GM08714 (cell line): ENCODE data around the gene FAM124B.
A peak's percentile ranks its signal among the peaks of the same experiment; 100 is the strongest.

Experiments used
- H3K4me3 ChIP-seq: fragments of 200-500 bp; sonication (Bioruptor generic); 2 replicates; pipeline ENCODE4 v1.5.1; 2014; ENCODE audit warnings: mild to moderate bottlenecking, low read length, inconsistent platforms
- ZNF274 ChIP-seq: IDR thresholded peaks from 2 replicates; pipeline ENCODE4 v1.6.1; 2012; ENCODE audit warnings: mild to moderate bottlenecking, low read depth, low read length

The FAM124B gene, protein sequence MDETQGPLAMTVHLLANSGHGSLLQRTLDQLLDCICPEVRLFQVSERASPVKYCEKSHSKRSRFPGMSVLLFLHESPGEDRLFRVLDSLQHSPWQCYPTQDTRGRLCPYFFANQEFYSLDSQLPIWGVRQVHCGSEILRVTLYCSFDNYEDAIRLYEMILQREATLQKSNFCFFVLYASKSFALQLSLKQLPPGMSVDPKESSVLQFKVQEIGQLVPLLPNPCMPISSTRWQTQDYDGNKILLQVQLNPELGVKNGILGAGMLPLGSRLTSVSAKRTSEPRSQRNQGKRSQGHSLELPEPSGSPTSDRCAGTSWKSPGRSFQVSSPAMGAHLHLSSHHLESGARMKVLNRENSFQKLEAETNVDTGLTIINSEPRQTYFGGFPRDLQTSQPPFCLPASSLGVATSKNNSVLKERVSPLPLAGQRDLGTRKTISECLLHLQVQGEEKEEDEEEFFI

GRCh38 chr2:224401641-224402342 is at the start of gene FAM124B:
FAM124B (minus strand) TSS chr2:224402107; CDS start chr2:224401768, 339 bp downstream.
- H3K4me3 ChIP-seq = peak within 1 kb of the TSS; percentile 7; the same call in 1 of the 2 replicates
- TF ChIP-seq ZNF274 = no peak

- TF ChIP-seq ZNF274 = no peak
- no peak overlapping the region for H3K4me3 ChIP-seq
Observed at GRCh38 chr2:224449212-224450147, 47.6 kb upstream of the FAM124B start.

DNA sequence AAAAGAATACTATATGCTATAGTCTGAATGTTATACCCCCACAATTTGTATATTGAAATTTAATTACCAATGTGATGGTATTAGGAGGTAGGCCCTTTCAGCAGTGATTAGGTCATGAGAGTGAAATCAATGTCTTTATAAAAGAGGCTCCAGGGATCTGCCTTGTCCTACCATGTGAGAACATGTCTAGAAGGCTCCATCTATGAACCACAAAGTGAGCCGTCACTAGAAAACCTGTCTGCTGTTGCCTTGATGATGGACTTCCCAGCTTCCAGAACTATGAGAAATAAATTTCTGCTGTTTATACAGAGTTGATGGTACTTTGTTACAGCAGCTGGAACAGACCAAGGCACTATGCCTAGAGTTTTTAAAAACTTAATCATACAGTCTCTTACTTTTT is 46.3 kb upstream of the FAM124B start:
- no peak for TF ChIP-seq ZNF274
- H3K4me3 ChIP-seq = no peak overlapping the region

DNA sequence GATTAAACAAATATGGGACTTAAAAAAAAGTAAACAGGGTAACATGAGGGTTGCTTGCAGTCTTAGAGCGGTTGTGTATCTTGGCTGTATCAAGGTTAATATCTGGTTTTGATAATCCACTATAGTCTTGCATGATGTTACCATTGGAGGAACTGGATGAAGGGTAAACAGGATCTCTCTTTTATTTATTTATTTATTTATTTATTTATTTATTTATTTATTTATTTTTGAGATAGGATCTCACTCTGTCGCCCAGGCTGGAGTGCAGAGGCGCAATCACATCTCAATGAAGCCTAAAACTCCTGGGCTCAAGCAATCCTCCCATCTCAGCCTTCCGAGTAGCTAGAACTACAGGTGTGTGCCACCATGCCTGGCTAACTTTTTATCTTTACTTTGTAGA is 42.9 kb upstream of the FAM124B start:
- no peak for TF ChIP-seq ZNF274
- no peak overlapping the region for H3K4me3 ChIP-seq

GRCh38 chr2:224444021-224444420 is 42.1 kb upstream of the FAM124B start:
- H3K4me3 ChIP-seq = no peak overlapping the region
- no peak for TF ChIP-seq ZNF274

DNA sequence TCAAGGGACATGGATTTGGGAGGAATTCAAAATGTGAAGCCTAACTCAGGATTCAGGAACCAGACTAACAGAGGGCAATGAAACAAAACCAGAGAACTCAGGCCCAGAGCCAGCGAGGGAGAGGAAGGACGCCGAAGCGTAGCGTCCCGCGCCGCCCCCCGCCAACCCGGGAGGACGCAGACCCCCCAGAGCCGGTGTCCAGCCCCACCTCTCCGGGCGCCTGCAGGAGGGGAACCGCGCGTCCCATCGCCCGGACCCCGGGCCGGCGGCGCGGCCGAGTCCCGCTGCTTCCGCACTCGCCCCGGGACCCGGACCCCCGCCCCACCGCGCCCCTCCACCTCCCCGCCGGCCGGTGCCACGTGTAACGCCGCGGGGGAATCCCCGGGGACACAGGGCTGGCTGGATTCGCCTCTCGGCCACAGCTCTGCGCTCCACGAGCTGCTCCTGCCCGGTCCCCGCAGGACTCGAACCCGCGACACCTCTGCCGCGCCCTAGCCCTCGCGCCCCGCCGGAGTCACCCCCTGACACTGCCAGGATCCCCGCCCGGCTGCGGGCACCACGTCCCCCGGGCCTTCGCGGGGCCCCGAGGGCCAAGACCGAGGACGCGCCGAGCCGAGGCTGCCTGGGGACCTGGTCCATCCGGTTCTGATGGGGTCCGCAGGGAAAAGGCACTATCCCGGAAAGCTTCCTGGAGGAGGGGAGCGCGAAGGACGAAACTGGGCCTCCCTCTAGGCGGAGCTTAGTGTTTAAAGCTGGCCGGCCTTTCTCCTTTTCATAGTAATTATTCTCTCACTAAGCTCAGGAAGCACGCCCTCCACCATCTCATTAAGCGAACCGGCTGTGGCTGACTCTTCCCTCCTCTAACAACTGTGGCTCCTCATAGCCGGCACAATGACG is 40.4 kb upstream of the FAM124B start:
- H3K4me3 ChIP-seq = peak overlapping the region; percentile 51; the same call in 1 of the 2 replicates
- no peak for TF ChIP-seq ZNF274

DNA sequence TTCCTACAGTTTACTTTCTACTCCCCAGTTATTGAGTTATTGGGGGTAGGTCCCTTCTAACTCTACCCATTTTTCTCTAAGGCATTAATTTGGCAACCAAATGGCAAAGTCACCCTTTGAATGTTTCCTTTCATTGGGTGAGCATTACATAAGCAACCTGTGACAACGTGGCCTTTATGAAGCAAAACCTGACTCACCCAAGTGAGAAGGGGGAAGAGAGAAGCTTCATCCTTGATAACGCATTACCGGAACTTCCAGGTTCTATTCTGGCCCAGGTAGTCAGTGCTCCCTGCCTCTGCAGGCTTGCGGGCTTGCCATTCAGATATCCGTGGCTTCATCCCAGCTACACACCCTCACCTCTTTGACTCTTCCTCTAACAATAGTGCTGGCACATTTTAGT is 39.1 kb upstream of the FAM124B start:
- no peak for TF ChIP-seq ZNF274
- no peak overlapping the region for H3K4me3 ChIP-seq

GRCh38 chr2:224438726-224439125 is 36.8 kb upstream of the FAM124B start:
- H3K4me3 ChIP-seq = no peak overlapping the region
- TF ChIP-seq ZNF274 = no peak

DNA sequence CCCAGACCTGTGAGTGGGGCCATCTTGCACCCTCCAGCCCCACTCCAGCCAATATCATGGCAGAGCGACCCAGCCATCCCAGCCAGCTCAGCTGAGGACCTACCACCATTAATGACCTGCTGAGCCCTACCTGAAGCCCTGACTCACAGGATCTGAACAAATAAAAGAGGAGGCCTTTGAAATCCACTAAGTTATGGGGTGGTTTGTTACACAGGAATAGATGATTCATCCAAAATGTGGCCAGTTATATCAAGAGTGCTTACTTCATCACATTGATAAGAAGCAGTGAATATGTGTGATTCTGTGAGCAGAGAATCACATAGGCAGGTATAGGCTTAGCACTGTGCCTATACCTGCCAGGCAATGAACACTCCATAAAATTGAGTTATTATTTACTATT is 34.7 kb upstream of the FAM124B start:
- TF ChIP-seq ZNF274 = no peak
- H3K4me3 ChIP-seq = no peak overlapping the region

GRCh38 chr2:224434618-224435017 is 32.7 kb upstream of the FAM124B start:
- no peak for TF ChIP-seq ZNF274
- H3K4me3 ChIP-seq = no peak overlapping the region

- H3K4me3 ChIP-seq = no peak overlapping the region
- TF ChIP-seq ZNF274 = no peak
Observed at GRCh38 chr2:224433442-224433841, 31.5 kb upstream of the FAM124B start.

DNA sequence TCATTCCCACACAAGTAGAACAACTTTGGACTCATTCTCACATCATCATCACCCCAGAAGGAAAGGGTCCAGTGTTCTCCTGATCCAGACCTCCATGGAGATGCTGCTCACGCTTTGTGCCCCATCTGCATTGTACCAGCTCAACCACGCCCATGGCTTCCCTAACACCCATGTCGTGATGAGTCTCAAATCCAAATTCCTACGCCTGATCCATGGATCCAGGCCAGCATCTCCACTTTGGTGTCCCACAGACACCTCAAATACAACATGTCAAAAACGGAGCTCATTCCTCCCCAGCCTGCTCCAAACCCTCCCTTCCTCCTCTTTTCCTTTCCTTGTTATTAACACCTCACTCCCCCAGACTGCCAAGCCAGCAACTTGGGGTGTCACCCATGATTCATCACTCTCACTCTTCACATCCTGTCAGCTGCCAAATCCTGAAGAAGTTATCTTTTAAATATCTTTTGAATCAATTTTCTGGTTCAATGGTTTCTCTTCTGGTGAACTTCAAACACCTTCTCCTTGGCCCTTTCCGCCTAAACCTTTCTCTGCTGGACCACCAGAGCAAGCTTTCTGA is 30.2 kb upstream of the FAM124B start:
- no peak for TF ChIP-seq ZNF274
- H3K4me3 ChIP-seq = no peak overlapping the region

GRCh38 chr2:224429441-224429810 is 27.5 kb upstream of the FAM124B start:
- H3K4me3 ChIP-seq = no peak overlapping the region
- no peak for TF ChIP-seq ZNF274
